Measurements from ENCODE around the gene NPTXR.
"Not testable (repeated sequence)": the region's sequence is repeated elsewhere in the genome, so short reads cannot be mapped to it uniquely, and the experiment has no call there.

Gene NPTXR

GRCh38 chr22:38868286-38868721, 24.5 kb upstream of the NPTXR start:
- no peak for DNase-seq

GRCh38 chr22:38867471-38868285, 23.9 kb upstream of the NPTXR start:
- no peak for DNase-seq

GRCh38 chr22:38867124-38867455, 23.3 kb upstream of the NPTXR start:
- no peak for DNase-seq

- no peak for DNase-seq
Observed at GRCh38 chr22:38866399-38867123, 22.7 kb upstream of the NPTXR start.

GRCh38 chr22:38866024-38866398, 22.2 kb upstream of the NPTXR start:
- DNase-seq = no peak

GRCh38 chr22:38865201-38866023, 21.6 kb upstream of the NPTXR start:
- DNase-seq = no peak

GRCh38 chr22:38864361-38865191, 20.7 kb upstream of the NPTXR start:
- no peak for DNase-seq

GRCh38 chr22:38863531-38864131, 19.8 kb upstream of the NPTXR start:
- DNase-seq = no peak

- DNase-seq = no peak
Observed at GRCh38 chr22:38862375-38863329, 18.8 kb upstream of the NPTXR start.

- DNase-seq = no peak
Observed at GRCh38 chr22:38861927-38862326, 18.1 kb upstream of the NPTXR start.

- no peak for DNase-seq
Observed at GRCh38 chr22:38861170-38861876, 17.5 kb upstream of the NPTXR start.

- no peak for DNase-seq
Observed at GRCh38 chr22:38860283-38861169, 16.7 kb upstream of the NPTXR start.

- DNase-seq = no peak
Observed at GRCh38 chr22:38859581-38860282, 15.9 kb upstream of the NPTXR start.

- no peak for DNase-seq
Observed at GRCh38 chr22:38858492-38858891, 14.7 kb upstream of the NPTXR start.

- not testable (repeated sequence) for DNase-seq
Observed at GRCh38 chr22:38854476-38854875, 10.6 kb upstream of the NPTXR start.

- not testable (repeated sequence) for DNase-seq
Observed at GRCh38 chr22:38853883-38854282, 10.1 kb upstream of the NPTXR start.

- no peak for DNase-seq
Observed at GRCh38 chr22:38853196-38853651, 9.4 kb upstream of the NPTXR start.

- DNase-seq = no peak
Observed at GRCh38 chr22:38852522-38852921, 8.7 kb upstream of the NPTXR start.

All from effector CD4-positive, alpha-beta T cell (primary cell).